ENCODE data around the gene CIT.

DNA sequence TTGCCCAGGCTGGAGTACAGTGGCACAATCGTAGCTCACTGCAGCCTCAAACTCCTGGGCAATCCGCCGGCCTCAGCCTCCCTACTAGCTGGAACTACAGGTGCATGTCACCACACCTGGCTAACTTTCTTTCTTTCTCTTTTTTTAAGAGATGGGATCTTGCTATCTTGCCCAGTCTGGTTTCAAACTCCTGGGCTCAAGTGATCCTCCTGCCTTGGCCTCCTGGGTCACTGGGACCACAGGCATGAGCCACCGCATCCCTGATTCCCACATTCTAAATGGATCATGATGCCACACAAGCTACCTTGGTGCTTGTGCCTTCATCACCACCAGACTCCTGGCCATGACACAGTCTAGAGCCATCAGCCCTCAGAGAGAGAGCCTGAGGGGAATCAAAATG lies 165.4 kb downstream of the CIT start:
- TF ChIP-seq, protein P1, sequence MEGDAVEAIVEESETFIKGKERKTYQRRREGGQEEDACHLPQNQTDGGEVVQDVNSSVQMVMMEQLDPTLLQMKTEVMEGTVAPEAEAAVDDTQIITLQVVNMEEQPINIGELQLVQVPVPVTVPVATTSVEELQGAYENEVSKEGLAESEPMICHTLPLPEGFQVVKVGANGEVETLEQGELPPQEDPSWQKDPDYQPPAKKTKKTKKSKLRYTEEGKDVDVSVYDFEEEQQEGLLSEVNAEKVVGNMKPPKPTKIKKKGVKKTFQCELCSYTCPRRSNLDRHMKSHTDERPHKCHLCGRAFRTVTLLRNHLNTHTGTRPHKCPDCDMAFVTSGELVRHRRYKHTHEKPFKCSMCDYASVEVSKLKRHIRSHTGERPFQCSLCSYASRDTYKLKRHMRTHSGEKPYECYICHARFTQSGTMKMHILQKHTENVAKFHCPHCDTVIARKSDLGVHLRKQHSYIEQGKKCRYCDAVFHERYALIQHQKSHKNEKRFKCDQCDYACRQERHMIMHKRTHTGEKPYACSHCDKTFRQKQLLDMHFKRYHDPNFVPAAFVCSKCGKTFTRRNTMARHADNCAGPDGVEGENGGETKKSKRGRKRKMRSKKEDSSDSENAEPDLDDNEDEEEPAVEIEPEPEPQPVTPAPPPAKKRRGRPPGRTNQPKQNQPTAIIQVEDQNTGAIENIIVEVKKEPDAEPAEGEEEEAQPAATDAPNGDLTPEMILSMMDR (IDR thresholded peaks at IDR 0.05), result no peak
- TF ChIP-seq POLR2AphosphoS5 (IDR thresholded peaks at IDR 0.05; ENCODE audit: insufficient read depth in 1 of 2, low read depth in 1 of 2), result no peak

Data from vagina (tissue), 2 donors.